NCI-H345 treated with DMSO at 0.1 percent for 48 hours (cell line): ENCODE data around the gene CT47C1.

ENCODE experiments used
- DNase-seq: peaks from one replicate; lab custom pipeline; 2025; ENCODE audit not compliant: unreplicated experiment; lab: John Stamatoyannopoulos, UW

Gene CT47C1

DNA sequence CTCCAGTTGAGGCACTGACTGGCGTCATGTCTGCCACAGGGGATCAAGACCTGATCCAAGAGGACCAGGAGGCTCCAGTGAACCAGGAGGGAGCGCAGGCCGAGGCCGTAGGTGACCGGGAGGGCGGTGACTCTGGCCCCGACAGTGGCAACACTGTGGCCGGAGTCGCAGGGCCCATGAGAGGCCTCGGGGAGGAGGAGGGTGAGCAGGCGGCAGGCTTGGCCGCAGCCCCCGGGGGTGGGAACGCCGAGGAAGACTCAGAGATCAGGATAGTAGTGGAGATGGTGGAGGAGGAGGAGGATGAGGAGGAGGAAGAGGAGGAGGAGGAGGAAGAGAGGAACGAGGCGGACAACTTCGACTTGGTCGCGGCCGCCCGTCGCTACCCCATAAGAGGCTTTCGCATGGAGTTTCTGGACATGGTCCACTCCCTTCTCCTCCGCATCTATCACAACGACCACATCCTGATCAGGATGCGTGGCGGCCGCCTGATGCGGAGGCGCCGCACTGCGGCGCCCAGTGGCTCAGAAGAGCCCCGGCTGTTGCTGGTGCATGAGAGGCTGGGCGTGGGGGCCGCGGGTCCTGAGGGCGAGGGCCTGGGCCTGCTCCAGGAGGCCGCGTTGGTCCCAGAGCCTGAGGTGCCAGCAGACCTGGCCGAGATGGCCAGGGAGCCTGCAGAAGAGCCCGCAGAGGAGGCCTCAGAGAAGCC lies 560 bp downstream of the CT47C1 start:
- DNase-seq, result no peak

DNA sequence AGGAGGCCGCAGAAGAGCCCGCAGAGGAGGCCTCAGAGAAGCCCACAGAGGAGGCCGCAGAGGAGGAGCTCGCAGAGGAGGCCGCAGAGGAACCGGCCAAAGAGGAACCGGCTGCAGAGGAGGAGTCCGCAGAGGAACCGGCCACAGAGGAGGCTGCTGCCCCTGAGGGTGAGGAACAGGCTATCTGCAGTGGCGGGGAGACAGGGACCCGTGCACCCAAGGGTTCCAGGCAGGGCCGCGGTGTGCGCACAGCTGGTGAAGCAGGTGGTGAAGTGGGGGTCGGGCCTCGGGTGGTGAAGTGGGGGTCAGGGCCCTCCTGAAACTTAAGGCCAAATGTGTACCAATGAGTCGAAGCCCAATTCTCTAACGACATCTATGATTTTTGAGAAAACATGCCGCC lies 1.1 kb downstream of the CT47C1 start:
- no peak for DNase-seq

DNA sequence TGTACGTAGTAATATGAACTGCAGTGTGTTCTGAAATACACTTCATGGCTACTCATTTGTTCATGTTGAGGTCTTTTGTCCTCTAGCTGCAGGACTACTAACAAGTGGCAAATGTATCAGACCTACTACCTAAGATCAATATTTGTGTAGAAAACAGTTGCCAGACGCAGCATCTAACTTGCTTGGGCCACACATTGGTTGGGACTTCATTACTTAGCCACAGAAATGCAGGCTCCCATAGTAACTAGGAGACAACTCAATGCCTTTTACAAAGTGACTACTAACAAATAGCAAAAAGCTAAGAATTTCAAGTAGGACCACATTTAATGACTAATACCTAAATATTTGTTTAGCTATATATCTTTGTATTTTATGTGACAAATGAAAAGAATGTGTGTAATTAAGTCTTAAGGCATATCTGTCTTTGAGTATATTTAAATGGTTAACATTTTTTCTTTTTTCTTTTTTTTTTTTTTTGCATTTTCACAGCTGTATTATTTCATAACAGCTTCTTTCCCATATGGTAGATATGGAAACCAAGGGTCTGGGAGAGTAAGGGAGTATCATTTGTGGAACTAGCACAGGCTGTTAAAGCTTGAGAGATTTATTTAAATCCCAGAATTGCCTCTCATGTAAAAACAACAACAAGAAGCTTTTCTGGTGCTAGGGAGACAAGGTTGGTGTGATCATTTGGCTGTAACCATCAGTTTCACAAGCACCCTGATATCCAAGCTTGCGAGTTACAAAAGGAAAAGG lies 2.7 kb downstream of the CT47C1 start:
- DNase-seq, result no peak

DNA sequence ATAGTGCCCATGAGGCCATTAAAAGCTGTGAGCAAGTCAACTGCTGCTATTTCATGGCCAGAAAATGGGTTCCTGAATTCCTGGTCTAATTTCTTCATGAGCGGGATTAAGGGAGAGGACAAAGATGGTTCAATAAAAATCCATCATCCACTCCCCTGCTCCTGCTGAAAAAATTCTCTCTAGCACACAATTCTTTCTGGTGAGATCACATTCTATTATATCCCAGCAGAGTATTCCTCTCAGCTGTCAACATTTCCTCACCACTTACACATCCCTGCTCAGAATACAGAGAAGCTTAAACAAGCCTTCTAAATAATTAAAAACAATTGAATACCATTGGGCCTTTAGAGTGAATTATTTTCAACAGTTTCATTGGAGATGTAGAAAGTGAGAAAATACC lies 9.5 kb downstream of the CT47C1 start:
- DNase-seq, result no peak

DNA sequence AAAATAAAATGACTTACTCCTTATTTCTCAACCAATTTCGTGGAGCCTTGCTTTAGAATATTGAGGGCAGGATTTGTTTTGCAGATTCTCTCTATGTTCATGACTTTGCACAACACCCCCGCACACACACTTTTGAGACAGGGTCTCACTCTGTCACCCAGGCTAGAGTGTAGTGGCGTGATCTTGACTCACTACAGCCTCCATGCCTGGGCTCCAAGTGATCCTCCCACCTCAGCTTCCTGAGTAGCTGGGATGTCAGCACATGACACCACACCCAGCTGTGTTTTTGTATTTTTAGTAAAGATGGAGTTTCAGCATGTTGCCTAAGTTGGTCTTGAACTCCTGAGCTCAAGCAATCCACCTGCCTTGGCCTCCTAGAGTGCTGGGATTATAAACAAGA lies 12.0 kb downstream of the CT47C1 start:
- DNase-seq, result no peak

DNA sequence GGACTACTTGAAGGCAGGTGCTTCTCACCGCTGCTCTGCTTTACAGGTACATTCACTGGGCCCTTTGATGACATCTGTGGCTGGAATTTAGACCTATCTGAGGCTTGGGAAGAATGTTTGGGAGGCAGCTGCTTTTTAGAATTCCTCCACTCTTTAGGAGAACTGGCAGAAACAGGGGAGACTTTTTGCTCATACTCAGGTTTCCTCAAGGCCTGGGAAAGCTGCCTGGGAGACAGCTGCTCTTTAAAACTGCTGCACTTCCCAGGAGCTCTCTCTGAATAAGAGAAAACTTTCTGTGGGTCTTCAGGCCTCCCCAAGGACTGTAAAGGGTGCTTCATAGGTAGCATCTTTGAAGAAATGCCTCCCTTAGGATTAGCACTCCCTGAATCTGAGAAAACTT lies 14.3 kb downstream of the CT47C1 start:
- DNase-seq, result no peak

DNA sequence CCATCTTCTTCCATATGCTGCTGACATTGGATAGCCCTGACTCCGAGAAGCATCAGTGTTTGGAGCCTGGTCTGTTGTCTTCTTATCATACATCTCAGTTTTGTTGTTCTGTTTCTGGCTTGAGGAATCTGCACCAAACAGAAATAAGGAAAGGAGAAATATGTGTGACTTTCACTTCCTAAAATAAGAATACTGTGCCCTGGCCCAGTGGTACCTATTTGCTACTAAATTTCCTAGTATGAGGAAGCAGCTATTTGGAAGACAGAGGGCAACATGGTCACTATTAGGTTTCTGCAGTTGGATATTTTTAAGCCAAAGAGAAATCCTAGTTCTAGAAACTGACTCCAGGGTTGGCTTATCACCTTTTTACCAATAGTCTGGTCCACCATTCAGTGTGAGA lies 16.8 kb downstream of the CT47C1 start:
- no peak for DNase-seq

DNA sequence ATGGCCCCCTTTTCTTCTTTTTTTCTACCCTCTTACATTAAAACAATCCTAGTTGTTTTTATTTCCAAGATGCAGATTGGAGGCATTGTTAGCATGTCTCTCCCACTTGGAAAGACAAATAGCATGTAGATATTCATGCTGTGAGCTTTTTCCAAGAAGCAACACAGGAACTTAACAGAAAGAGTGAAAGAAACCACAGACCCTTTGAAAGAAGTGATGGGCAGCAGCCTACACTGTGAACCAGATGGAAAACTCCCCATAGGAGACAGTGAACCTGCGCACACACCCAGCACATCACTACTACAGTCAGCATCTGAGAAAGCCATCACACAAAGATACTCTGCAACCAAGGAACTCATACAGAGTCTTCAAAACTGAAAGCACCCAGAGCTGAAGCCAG lies 17.8 kb downstream of the CT47C1 start:
- DNase-seq, result no peak

DNA sequence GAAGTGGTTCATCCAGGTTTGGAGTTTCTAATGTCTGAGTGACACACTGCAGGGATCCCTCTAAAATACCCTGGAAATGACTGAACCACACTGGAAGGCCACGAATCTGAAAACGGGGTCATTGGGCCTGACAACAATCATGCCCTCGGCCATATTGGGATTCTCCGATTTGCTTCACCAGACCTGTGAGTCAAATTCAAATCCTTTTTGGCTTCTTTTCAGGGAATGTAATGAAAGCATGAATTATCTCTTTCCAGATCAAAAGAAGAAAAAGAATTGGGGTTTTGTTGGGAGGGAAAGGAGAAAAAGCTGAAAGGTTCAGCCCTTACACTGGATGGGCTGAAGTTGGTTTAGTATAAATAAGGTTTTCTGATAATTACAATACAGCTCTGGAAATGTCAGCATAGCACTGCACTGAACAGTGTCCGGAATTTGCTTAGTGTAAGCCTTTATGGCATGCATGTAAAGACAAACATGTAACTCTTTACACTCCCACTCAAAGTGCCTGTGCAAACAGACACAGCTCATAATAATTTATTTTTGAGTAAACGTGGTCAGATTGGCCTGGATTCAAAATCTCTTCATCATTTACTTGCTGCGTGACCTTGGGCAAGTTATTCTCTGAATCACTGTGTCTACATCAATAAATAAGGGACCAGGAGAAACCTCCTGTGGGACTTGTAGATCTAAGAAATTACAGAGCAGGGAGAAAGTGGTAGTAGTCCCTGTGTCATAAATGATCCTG lies 21.4 kb downstream of the CT47C1 start:
- no peak for DNase-seq

DNA sequence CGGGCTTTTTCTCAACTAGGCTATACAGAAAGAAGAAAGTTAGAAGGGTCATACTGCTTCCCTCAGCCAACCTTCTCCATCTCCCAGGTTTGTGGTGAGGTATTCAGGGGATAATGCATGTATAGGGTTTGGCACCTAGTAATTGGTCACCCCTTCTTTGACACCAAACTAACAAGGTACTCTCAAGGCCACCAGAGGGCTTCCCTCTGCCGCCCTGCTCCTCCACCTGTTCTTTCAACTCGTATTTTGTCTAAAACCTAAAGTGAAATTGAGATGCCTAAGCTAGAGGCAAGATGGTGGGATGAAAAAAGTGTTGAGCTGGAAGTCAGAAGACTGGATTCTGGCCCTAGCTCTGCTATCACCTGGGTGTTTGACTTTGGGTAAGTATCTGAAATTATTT lies 22.0 kb downstream of the CT47C1 start:
- no peak for DNase-seq

DNA sequence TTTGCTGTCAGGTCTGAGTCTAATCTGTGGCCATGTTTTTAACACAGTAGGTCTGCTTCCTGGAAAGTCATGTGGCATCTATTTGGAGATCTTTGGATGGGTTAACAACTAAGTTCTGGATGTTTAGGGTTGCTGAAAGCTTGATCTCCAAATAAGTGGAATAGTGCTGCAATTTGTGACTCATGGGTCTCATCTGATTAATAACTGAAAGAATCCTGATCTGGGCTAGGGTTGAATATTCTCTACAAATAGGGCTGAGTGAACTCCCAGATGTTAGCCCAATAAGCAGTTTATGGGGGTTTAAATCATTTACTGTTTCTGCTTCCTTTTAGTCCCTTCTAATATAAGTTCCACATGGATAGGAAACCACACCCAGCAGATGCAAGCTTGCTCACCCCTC lies 23.1 kb downstream of the CT47C1 start:
- no peak for DNase-seq

DNA sequence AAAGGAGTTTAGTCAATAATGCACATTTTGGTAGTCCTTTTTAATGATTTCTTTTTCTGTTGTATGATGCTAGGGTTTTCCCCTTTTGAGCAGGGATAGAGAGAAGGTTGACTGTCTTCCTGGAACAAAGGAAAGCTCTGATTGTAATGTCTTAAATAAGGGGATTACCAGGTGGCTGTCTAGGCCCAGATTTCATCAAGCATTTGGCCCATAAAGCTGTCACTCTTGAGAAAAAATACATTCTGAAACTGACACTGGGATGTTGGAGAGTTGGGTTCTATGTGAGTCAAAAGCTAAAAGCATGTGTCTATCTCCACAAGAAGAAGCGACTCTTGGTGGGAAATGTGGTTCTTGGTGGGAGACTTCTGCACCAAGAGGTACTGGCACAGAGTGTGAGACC lies 28.4 kb downstream of the CT47C1 start:
- DNase-seq, result no peak

DNA sequence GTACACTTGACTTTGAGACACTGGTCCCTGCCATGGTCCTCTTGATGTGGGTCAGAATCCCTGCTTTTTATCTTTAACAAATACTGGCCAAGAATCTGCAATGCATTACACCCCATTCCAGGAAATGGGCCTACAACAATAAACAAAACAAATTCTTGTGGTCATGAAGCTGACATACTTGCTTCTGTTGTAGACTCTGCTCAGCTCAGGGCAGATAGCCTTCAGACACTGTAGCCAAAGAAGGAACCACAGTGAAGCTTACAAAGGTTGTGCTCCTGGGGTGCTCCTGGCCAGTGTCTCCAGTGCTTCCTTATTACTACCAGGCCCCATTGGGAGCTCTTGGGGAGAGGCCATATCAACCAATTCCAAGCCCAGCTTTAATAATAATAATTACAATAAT lies 33.0 kb downstream of the CT47C1 start:
- no peak for DNase-seq

DNA sequence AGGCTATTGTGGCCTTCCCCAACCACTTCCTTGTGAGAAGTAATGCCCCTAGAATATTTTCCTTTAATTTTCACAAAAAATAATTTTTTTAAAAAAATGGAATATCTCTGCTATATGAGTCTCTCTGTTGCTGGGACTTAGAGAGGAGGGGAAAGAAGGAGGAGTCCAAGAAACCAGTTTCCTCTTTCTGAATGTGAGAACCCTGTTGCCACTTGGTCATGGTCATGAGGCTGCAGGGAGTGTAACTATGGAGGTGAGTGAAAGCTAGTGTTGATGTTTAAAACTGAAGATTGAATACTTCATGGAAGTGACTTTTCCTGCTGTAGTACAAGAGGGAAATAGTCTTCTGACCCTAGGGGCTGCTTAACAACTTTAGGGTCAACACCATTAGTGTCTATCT lies 34.4 kb downstream of the CT47C1 start:
- DNase-seq, result no peak

DNA sequence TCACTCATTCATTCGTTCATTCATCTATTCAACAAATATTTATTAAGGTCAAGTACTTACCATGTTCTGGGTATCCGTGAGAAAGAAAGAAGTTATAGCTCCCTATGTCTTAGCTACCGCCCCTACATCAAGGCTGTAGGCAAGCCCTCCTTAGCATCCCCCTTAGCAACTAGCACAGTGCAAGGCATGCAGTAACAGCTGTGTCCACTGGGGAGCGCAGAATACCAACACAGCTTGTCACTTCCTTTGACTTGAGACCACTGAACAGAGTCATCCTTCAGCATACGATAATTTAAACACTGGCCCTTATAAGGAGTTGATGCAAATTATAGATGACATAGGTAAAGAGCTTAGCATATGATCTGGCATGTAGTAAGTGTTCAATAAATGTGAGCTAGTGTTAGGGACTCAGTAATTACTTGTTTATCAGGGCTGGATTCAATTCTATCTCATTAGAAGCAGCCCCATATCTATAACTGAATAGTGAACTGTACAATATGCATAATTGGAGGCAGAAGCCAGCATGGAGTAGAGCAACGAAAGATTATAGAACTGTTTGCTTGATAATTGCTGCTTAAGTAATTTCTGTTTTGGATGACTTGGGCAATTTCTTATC lies 46.1 kb downstream of the CT47C1 start:
- DNase-seq, result no peak

DNA sequence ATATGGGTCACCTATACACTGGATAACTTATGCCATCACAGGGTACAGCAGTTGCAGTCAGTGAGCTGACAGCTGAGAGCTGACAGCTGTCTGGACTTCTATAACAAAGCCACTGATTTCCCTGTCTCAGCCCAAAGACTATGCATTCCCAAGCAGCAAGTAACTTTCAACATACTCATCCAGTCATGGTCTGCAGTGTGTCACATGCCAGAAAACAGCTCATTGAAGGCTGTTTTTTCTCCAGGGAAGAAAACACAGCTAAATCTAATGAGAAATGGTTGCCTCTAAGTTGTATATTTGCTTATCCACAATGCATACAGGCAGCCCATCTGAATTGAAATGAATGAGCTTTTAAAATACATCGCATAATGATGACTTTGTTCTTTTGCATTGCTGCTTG lies 48.5 kb downstream of the CT47C1 start:
- DNase-seq, result no peak
